HepG2 (cell line): ENCODE data around the gene NRN1L. TPM values are rescaled to one million over a fixed set of nuclear protein-coding genes. Genes with fewer than 3 reads are reported as not detected.

Experiments
- CEBPG ChIP-seq: IDR thresholded peaks from 2 replicates; pipeline ENCODE4 v1.6.1; 2016
- ELF1 ChIP-seq: sonication (generic); formaldehyde crosslinking; IDR thresholded peaks from 2 replicates; pipeline ENCODE4 v1.4.0; 2020; ENCODE audit warnings: missing genetic modification reagents
- FLYWCH1 ChIP-seq: sonication (generic); formaldehyde crosslinking; IDR thresholded peaks from 2 replicates; pipeline ENCODE4 v1.8.1; 2023; ENCODE audit warnings: mild to moderate bottlenecking, missing genetic modification reagents
- JUND ChIP-seq: sonication (generic); formaldehyde crosslinking; IDR thresholded peaks from 2 replicates; pipeline ENCODE4 v1.8.0; 2022; ENCODE audit warnings: mild to moderate bottlenecking, missing genetic modification reagents
- PAF1 ChIP-seq: IDR thresholded peaks from 2 replicates; pipeline ENCODE4 v1.6.1; 2016; ENCODE audit warnings: missing genetic modification reagents, missing compliant biosample characterization
- ZBTB8A ChIP-seq: sonication (generic); formaldehyde crosslinking; IDR thresholded peaks from 2 replicates; pipeline ENCODE4 v1.4.0; 2020; ENCODE audit warnings: mild to moderate bottlenecking, low read depth, missing genetic modification reagents, borderline replicate concordance
- ZNF224 ChIP-seq: sonication (generic); formaldehyde crosslinking; IDR thresholded peaks from 2 replicates; pipeline ENCODE4 v1.5.0; 2020; ENCODE audit warnings: mild to moderate bottlenecking, missing genetic modification reagents
- ZNF550 ChIP-seq: sonication (generic); formaldehyde crosslinking; IDR thresholded peaks from 2 replicates; pipeline ENCODE4 v1.4.0; 2020; ENCODE audit warnings: mild to moderate bottlenecking, missing genetic modification reagents, borderline replicate concordance
- ZNF577 ChIP-seq: sonication (generic); formaldehyde crosslinking; IDR thresholded peaks from 2 replicates; pipeline ENCODE4 v1.4.0; 2020; ENCODE audit warnings: mild to moderate bottlenecking, low read depth, missing genetic modification reagents, borderline replicate concordance
- ZNF737 ChIP-seq: sonication (generic); formaldehyde crosslinking; IDR thresholded peaks from 2 replicates; pipeline ENCODE4 v1.5.0; 2020; ENCODE audit warnings: missing genetic modification reagents, mild to moderate bottlenecking, borderline replicate concordance
- ZNF841 ChIP-seq: sonication (generic); formaldehyde crosslinking; IDR thresholded peaks from 2 replicates; pipeline ENCODE4 v1.8.1; 2023; ENCODE audit warnings: missing genetic modification reagents, borderline replicate concordance
- ZSCAN20 ChIP-seq: sonication (generic); formaldehyde crosslinking; IDR thresholded peaks from 2 replicates; pipeline ENCODE4 v1.4.0; 2020; ENCODE audit warnings: missing genetic modification reagents, mild to moderate bottlenecking, borderline replicate concordance
- ZSCAN21 ChIP-seq: sonication (generic); formaldehyde crosslinking; IDR thresholded peaks from 2 replicates; pipeline ENCODE4 v1.8.0; 2022; ENCODE audit warnings: mild to moderate bottlenecking, missing genetic modification reagents, moderate library complexity, borderline replicate concordance
- polyA plus RNA-seq, 8 experiments: library from polyadenylated mRNA; depleted of rRNA in 3 of 8; stranded (reverse) in 7 of 8; unstranded in 1 of 8; fragments of >200 nt; fragmentation: Illumina TruSeq in 4 of 8; extraction: Trizol in 4 of 8; gene quantifications; 2 replicates each; pipeline versions ENCODE4 v1.2.1 to v1.2.3, GENCODE V29; 2011 to 2016; ENCODE audit warnings: low read depth in 4 of 8, missing spikeins in 1 of 8, mixed read lengths in 1 of 8; ENCODE audit not compliant: insufficient read depth in 1 of 8
- total RNA-seq, 5 experiments: library from RNA; depleted of rRNA; stranded (reverse); fragments of >200 nt; fragmentation: Illumina TruSeq; extraction: Trizol; gene quantifications; 2 replicates each; pipeline ENCODE4 v1.2.3, GENCODE V29; 2016; ENCODE audit warnings: low read depth in 1 of 5
- TF ChIP-seq, protein P1 (sequence below): IDR thresholded peaks from 2 replicates; pipeline ENCODE4 v1.6.1; 2016; ENCODE audit warnings: mild to moderate bottlenecking, missing biosample characterization, missing genetic modification reagents
- TF ChIP-seq, protein P2 (sequence below): sonication (generic); formaldehyde crosslinking; IDR thresholded peaks from 2 replicates; pipeline ENCODE4 v1.8.0; 2022; ENCODE audit warnings: mild to moderate bottlenecking, missing genetic modification reagents; ENCODE audit not compliant: insufficient replicate concordance
- TF ChIP-seq, protein P3 (sequence below): IDR thresholded peaks from 2 replicates; pipeline ENCODE4 v1.6.1; 2016; ENCODE audit warnings: control low read depth
- TF ChIP-seq, protein P4 (sequence below): sonication (generic); formaldehyde crosslinking; IDR thresholded peaks from 2 replicates; pipeline ENCODE4 v1.4.0; 2020; ENCODE audit warnings: missing genetic modification reagents
- TF ChIP-seq, protein P5 (sequence below): sonication (generic); formaldehyde crosslinking; IDR thresholded peaks from 2 replicates; pipeline ENCODE4 v1.5.1; 2020; ENCODE audit warnings: missing genetic modification reagents, mild to moderate bottlenecking, borderline replicate concordance
- TF ChIP-seq, protein P6 (sequence below): sonication (generic); formaldehyde crosslinking; IDR thresholded peaks from 2 replicates; pipeline ENCODE4 v1.4.0; 2020; ENCODE audit warnings: missing genetic modification reagents

The NRN1L gene
- total and polyA plus RNA-seq, 2 of the 13 experiments (the other 11 are each of a cell fraction or from before 2014, with no cell fraction given), result 0.53 to 1.2 TPM

DNA sequence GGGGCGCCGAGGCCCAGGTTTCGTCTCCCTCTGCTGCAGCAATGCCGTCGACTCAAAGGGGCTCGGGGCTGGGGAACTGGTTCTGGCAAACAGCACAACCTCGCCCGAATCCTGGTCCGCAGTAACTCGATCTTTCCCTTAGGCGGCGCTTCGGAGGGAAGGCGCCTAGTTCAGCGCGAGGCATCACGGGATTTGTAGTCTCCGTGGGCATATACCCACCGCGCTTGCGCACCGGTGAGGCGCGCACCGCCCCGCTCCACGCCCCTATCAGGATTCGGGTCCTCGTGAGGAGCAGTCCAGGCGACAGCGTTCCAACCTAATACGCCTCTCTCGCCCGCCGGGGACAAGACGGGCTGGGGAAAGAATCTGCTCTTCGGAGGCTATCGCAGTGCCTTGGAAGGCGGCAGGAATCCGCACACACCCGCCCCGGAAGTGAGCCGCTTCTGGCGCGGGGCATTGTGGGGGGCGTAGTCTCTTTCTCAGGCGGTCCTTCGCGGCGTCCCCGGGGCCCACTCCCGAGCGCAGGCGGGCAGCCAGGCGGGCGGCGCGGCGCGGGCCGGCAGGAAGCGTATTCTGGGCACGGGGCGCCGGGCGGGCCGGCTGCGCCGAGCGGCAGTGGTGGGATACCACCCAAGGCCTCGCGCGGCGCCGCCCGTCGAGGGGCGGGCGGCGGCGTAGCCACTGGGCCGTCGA lies 42.7 kb upstream of the NRN1L start, which contains the start of gene THAP11 (continued):
- TF ChIP-seq, protein P1, sequence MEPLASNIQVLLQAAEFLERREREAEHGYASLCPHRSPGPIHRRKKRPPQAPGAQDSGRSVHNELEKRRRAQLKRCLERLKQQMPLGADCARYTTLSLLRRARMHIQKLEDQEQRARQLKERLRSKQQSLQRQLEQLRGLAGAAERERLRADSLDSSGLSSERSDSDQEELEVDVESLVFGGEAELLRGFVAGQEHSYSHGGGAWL, result peak; percentile 65; the same call in 1 of the 2 replicates
- TF ChIP-seq ZNF841 (no peak), ZSCAN20 (CRISPR knock-in tag) (no peak), ZSCAN21 (CRISPR knock-in tag) (peak; percentile 77; the same call in 1 of the 2 replicates), PAF1 (CRISPR knock-in tag) (no peak), ZNF550 (CRISPR knock-in tag) (peak; percentile 45; the same call in 1 of the 2 replicates), ZNF737 (CRISPR knock-in tag) (no peak), ELF1 (peak; percentile 90), JUND (CRISPR knock-in tag) (no peak), ZNF577 (CRISPR knock-in tag) (no peak), ZNF224 (no peak), FLYWCH1 (CRISPR knock-in tag) (no peak), ZBTB8A (CRISPR knock-in tag) (no peak), CEBPG (CRISPR knock-in tag) (0 out of 2 replicates have a peak, but pooled peaks have one; percentile 23)
- TF ChIP-seq, protein P2, sequence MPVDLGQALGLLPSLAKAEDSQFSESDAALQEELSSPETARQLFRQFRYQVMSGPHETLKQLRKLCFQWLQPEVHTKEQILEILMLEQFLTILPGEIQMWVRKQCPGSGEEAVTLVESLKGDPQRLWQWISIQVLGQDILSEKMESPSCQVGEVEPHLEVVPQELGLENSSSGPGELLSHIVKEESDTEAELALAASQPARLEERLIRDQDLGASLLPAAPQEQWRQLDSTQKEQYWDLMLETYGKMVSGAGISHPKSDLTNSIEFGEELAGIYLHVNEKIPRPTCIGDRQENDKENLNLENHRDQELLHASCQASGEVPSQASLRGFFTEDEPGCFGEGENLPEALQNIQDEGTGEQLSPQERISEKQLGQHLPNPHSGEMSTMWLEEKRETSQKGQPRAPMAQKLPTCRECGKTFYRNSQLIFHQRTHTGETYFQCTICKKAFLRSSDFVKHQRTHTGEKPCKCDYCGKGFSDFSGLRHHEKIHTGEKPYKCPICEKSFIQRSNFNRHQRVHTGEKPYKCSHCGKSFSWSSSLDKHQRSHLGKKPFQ, result no peak
- TF ChIP-seq, protein P3, sequence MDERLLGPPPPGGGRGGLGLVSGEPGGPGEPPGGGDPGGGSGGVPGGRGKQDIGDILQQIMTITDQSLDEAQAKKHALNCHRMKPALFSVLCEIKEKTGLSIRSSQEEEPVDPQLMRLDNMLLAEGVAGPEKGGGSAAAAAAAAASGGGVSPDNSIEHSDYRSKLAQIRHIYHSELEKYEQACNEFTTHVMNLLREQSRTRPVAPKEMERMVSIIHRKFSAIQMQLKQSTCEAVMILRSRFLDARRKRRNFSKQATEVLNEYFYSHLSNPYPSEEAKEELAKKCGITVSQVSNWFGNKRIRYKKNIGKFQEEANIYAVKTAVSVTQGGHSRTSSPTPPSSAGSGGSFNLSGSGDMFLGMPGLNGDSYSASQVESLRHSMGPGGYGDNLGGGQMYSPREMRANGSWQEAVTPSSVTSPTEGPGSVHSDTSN (CRISPR knock-in tag), result no peak
- TF ChIP-seq, protein P4, sequence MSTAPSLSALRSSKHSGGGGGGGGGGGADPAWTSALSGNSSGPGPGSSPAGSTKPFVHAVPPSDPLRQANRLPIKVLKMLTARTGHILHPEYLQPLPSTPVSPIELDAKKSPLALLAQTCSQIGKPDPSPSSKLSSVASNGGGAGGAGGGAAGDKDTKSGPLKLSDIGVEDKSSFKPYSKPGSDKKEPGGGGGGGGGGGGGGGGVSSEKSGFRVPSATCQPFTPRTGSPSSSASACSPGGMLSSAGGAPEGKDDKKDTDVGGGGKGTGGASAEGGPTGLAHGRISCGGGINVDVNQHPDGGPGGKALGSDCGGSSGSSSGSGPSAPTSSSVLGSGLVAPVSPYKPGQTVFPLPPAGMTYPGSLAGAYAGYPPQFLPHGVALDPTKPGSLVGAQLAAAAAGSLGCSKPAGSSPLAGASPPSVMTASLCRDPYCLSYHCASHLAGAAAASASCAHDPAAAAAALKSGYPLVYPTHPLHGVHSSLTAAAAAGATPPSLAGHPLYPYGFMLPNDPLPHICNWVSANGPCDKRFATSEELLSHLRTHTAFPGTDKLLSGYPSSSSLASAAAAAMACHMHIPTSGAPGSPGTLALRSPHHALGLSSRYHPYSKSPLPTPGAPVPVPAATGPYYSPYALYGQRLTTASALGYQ (CRISPR knock-in tag), result peak; percentile 29; the same call in 1 of the 2 replicates
- TF ChIP-seq, protein P5, sequence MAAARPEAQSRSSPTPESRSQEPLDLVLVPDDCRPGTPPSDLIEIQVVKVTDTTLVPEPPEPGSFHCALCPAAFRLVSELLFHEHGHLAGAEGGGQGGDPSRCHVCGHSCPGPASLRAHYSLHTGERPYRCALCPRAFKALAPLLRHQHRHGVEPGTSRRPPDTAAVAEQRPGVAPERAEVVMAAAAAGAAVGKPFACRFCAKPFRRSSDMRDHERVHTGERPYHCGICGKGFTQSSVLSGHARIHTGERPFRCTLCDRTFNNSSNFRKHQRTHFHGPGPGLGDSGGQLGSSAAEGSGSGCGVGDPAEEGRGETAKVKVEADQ (CRISPR knock-in tag), result peak; percentile 76; the same call in 1 of the 2 replicates
- TF ChIP-seq, protein P6, sequence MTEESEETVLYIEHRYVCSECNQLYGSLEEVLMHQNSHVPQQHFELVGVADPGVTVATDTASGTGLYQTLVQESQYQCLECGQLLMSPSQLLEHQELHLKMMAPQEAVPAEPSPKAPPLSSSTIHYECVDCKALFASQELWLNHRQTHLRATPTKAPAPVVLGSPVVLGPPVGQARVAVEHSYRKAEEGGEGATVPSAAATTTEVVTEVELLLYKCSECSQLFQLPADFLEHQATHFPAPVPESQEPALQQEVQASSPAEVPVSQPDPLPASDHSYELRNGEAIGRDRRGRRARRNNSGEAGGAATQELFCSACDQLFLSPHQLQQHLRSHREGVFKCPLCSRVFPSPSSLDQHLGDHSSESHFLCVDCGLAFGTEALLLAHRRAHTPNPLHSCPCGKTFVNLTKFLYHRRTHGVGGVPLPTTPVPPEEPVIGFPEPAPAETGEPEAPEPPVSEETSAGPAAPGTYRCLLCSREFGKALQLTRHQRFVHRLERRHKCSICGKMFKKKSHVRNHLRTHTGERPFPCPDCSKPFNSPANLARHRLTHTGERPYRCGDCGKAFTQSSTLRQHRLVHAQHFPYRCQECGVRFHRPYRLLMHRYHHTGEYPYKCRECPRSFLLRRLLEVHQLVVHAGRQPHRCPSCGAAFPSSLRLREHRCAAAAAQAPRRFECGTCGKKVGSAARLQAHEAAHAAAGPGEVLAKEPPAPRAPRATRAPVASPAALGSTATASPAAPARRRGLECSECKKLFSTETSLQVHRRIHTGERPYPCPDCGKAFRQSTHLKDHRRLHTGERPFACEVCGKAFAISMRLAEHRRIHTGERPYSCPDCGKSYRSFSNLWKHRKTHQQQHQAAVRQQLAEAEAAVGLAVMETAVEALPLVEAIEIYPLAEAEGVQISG (CRISPR knock-in tag), result peak; percentile 89
